ENCODE measurements around the gene RASSF5.

GRCh38 chr1:206575165-206575893 is 68.0 kb downstream of the RASSF5 start:
- no peak for TF ChIP-seq EZH2 (IDR thresholded peaks at IDR 0.05; ENCODE audit: borderline replicate concordance, insufficient read depth, low read depth, low read length, poor library complexity, severe bottlenecking)
- no peak for TF ChIP-seq CTCF (IDR thresholded peaks at IDR 0.05)

Measured in B cell (primary cell).